RWPE1 (cell line): Measurements from ENCODE around the gene NT5C2.
"Not testable (repeated sequence)": the region's sequence is repeated elsewhere in the genome, so short reads cannot be mapped to it uniquely, and the experiment has no call there.

ENCODE experiments used
- CTCF ChIA-PET: fragments of 350-600 bp; sonication (Branson Sonifier 250); formaldehyde crosslinking; extraction: SDS; loops from one replicate; lab custom pipeline; 2021; lab: Yijun Ruan, JAX
- POLR2A ChIA-PET: fragments of 400-600 bp; formaldehyde crosslinking; extraction: SDS; loops from one replicate; lab custom pipeline; 2020; ENCODE audit warnings: antibody characterized with exemption; ENCODE audit not compliant: low non-redundant PET; lab: Yijun Ruan, JAX
- DNase-seq: peaks from one replicate; pipeline ENCODE4 v3.0.0; 2012; ENCODE audit warnings: low spot score
- H3K27ac ChIP-seq: fragments of 450-650 bp; 2 replicates; pipeline ENCODE4 v1.5.1; 2017
- CTCF ChIP-seq: fragments of 450-650 bp; conservative IDR thresholded peaks from 2 replicates; pipeline ENCODE4 v1.5.1; 2017; ENCODE audit warnings: low read depth, mild to moderate bottlenecking

NT5C2 gene

GRCh38 chr10:103193820-103194529, 903 bp upstream of the NT5C2 start:
- CTCF ChIA-PET = interaction anchor here (0.5 to 2.5 kb wide), 5 partner anchors 10 to 748 kb away, joined by 3 to 12 read pairs (median 6); partner anchors contain the start of gene INA
- peak; percentile 34 for DNase-seq
- POLR2A ChIA-PET = interaction anchor here (0.5 to 2.5 kb wide), 3 partner anchors 45 to 498 kb away, joined by 4 to 9 read pairs (median 4); partner anchors contain the start of gene INA
- TF ChIP-seq CTCF = no peak
- no peak overlapping the region for H3K27ac ChIP-seq

- peak; percentile 36 for DNase-seq
- POLR2A ChIA-PET = interaction anchor here (0.6 to 2.5 kb wide), 8 partner anchors 36 to 111 kb away, joined by 3 to 9 read pairs (median 4); partner anchors contain the start of gene INA
- H3K27ac ChIP-seq = peak overlapping the region; percentile 88
- CTCF ChIA-PET = interaction anchor here (0.6 to 2.5 kb wide), 8 partner anchors 15 to 275 kb away, joined by 3 to 12 read pairs (median 4); partner anchors contain the start of gene INA
- no peak for TF ChIP-seq CTCF
Observed at GRCh38 chr10:103192451-103193106, 493 bp downstream of the NT5C2 start.

GRCh38 chr10:103192089-103192450, 1.0 kb downstream of the NT5C2 start:
- TF ChIP-seq CTCF = no peak
- POLR2A ChIA-PET = interaction anchor here (0.6 to 2.5 kb wide), 7 partner anchors 37 to 112 kb away, joined by 3 to 9 read pairs (median 5); no protein-coding TSS in a partner anchor

GRCh38 chr10:103191198-103191597, 1.9 kb downstream of the NT5C2 start:
- POLR2A ChIA-PET = interaction anchor here (0.6 to 2.5 kb wide), 3 partner anchors 40 to 96 kb away, joined by 5 to 9 read pairs (median 5); no protein-coding TSS in a partner anchor
- CTCF ChIA-PET = interaction anchor here (0.6 to 2.5 kb wide), 2 partner anchors 53 to 1181 kb away, joined by 4 to 12 read pairs; no protein-coding TSS in a partner anchor

More at GRCh38 chr10:103192089-103192450, 1.0 kb downstream of the NT5C2 start:
- peak overlapping the region; percentile 88 for H3K27ac ChIP-seq
- peak; percentile 37 for DNase-seq
- CTCF ChIA-PET = interaction anchor here (0.6 to 2.5 kb wide), 6 partner anchors 15 to 200 kb away, joined by 3 to 12 read pairs (median 4); partner anchors contain the start of gene INA

GRCh38 chr10:103188853-103189252, 4.2 kb downstream of the NT5C2 start:
- CTCF ChIA-PET = interaction anchor here (0.6 to 0.7 kb wide), 2 partner anchors 55 to 920 kb away, joined by 3 to 4 read pairs; no protein-coding TSS in a partner anchor
- no peak overlapping the region for H3K27ac ChIP-seq
- POLR2A ChIA-PET = interaction anchor here (0.7 kb wide), 1 partner anchor 138 kb away, joined by 4 read pairs; no protein-coding TSS in a partner anchor

More at GRCh38 chr10:103191198-103191597, 1.9 kb downstream of the NT5C2 start:
- not testable (repeated sequence) for DNase-seq, H3K27ac ChIP-seq

GRCh38 chr10:103186128-103186527, 6.9 kb downstream of the NT5C2 start:
- DNase-seq = no peak
- no peak overlapping the region for H3K27ac ChIP-seq
- ChIA-PET POLR2A (no interaction called here), CTCF (interaction anchor here (0.6 kb wide), 1 partner anchor 91 kb away, joined by 3 read pairs; no protein-coding TSS in a partner anchor)
- no peak for TF ChIP-seq CTCF

More at GRCh38 chr10:103188853-103189252, 4.2 kb downstream of the NT5C2 start:
- DNase-seq = no peak
- TF ChIP-seq CTCF = no peak
